Nephron progenitor cell (in vitro differentiated cells): ENCODE results near the gene BIRC7.

ENCODE experiments used
- DNase-seq: peaks from one replicate; pipeline ENCODE4 v3.0.0; 2021
- H3K27ac Mint-ChIP-seq: 2 replicates; pipeline ENCODE4 v1.8.0; 2021; ENCODE audit warnings: mild to moderate bottlenecking, moderate library complexity, mixed read lengths
- H3K27me3 Mint-ChIP-seq: 2 replicates; pipeline ENCODE4 v1.8.0; 2021; ENCODE audit warnings: mild to moderate bottlenecking, low read depth, mixed read lengths; ENCODE audit not compliant: poor library complexity
- H3K36me3 Mint-ChIP-seq: 2 replicates; pipeline ENCODE4 v1.8.0; 2021; ENCODE audit warnings: low read depth, mixed read lengths
- H3K4me1 Mint-ChIP-seq: 2 replicates; pipeline ENCODE4 v1.8.0; 2021; ENCODE audit warnings: mixed read lengths
- H3K4me3 Mint-ChIP-seq: 2 replicates; pipeline ENCODE4 v1.8.0; 2021; ENCODE audit warnings: mild to moderate bottlenecking, moderate library complexity, mixed read lengths
- H3K9me3 Mint-ChIP-seq: 2 replicates; pipeline ENCODE4 v1.8.0; 2021; ENCODE audit warnings: mild to moderate bottlenecking, moderate library complexity, mixed read lengths
- TF ChIP-seq, protein P1 (sequence below): fragments of 200-600 bp; sonication (generic); IDR thresholded peaks from 2 replicates; pipeline ENCODE4 v1.5.0; 2021; ENCODE audit warnings: antibody characterized with exemption

BIRC7 gene

GRCh38 chr20:63257629-63258028 is 21.9 kb downstream of the BIRC7 start:
- TF ChIP-seq, protein P1, sequence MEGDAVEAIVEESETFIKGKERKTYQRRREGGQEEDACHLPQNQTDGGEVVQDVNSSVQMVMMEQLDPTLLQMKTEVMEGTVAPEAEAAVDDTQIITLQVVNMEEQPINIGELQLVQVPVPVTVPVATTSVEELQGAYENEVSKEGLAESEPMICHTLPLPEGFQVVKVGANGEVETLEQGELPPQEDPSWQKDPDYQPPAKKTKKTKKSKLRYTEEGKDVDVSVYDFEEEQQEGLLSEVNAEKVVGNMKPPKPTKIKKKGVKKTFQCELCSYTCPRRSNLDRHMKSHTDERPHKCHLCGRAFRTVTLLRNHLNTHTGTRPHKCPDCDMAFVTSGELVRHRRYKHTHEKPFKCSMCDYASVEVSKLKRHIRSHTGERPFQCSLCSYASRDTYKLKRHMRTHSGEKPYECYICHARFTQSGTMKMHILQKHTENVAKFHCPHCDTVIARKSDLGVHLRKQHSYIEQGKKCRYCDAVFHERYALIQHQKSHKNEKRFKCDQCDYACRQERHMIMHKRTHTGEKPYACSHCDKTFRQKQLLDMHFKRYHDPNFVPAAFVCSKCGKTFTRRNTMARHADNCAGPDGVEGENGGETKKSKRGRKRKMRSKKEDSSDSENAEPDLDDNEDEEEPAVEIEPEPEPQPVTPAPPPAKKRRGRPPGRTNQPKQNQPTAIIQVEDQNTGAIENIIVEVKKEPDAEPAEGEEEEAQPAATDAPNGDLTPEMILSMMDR: no peak
- H3K36me3 Mint-ChIP-seq: peaks cover 6% of the 10 kb centered on the region
- peaks cover 5% of the 10 kb centered on the region for H3K9me3 Mint-ChIP-seq
- H3K4me1 Mint-ChIP-seq: peaks cover 81% of the 10 kb centered on the region
- no peak overlapping the region for H3K4me3 Mint-ChIP-seq
- no peak overlapping the region for H3K27ac Mint-ChIP-seq
- peaks cover 43% of the 10 kb centered on the region for H3K27me3 Mint-ChIP-seq
- no peak for DNase-seq

GRCh38 chr20:63258781-63259180 is 23.1 kb downstream of the BIRC7 start:
- Mint-ChIP-seq H3K36me3 (peaks cover 6% of the 10 kb centered on the region), H3K27me3 (peaks cover 31% of the 10 kb centered on the region), H3K4me3 (no peak overlapping the region), H3K9me3 (peaks cover 5% of the 10 kb centered on the region), H3K27ac (no peak overlapping the region), H3K4me1 (peaks cover 83% of the 10 kb centered on the region)
- no peak for DNase-seq
- TF ChIP-seq, protein P1: no peak

DNA sequence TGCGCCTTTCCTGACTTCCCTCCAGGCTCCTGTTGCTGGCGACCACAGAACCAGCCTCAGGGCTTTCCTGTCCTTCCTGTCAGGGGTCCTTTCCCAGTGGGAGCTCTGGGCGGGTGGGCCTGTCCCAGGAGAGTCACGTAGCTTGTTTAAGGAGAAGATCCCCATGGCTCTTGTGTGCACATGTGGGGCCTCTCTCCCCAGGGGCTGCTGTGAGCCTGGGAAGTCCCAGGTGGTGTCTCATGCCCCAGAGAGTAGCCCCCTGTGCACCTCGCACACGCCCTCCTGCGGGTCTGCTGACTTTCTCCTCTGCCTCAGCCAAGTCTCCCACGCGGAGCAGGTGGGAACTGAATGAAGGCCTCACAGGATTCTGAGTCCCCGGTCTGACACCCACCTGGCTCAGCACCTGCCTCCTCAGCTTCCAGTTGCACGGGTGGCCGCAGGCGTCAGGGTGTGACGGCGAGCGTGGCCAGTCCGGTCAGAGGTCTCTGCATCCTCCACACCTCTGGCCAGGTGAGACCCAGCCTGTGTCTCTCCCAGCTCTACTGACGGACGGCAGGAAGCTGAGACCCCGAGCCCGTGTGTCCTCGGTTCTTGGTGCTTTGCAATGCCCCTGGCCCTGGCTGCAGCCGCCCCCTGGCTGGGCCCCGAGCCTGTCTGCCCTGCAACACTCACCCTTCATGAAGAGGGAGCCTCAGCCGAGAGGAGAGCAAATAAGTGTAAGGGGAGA is 24.2 kb downstream of the BIRC7 start:
- Mint-ChIP-seq H3K4me1 (peaks cover 90% of the 10 kb centered on the region), H3K36me3 (peaks cover 6% of the 10 kb centered on the region), H3K4me3 (no peak overlapping the region), H3K27ac (no peak overlapping the region), H3K27me3 (peaks cover 25% of the 10 kb centered on the region), H3K9me3 (peaks cover 5% of the 10 kb centered on the region)
- DNase-seq: no peak
- TF ChIP-seq, protein P1: no peak

GRCh38 chr20:63260521-63260920 is 24.8 kb downstream of the BIRC7 start:
- no peak overlapping the region for H3K4me3 Mint-ChIP-seq
- TF ChIP-seq, protein P1: no peak
- peaks cover 19% of the 10 kb centered on the region for H3K27me3 Mint-ChIP-seq
- peaks cover 5% of the 10 kb centered on the region for H3K9me3 Mint-ChIP-seq
- H3K4me1 Mint-ChIP-seq: peaks cover 87% of the 10 kb centered on the region
- H3K36me3 Mint-ChIP-seq: peaks cover 6% of the 10 kb centered on the region
- no peak overlapping the region for H3K27ac Mint-ChIP-seq
- DNase-seq: no peak

DNA sequence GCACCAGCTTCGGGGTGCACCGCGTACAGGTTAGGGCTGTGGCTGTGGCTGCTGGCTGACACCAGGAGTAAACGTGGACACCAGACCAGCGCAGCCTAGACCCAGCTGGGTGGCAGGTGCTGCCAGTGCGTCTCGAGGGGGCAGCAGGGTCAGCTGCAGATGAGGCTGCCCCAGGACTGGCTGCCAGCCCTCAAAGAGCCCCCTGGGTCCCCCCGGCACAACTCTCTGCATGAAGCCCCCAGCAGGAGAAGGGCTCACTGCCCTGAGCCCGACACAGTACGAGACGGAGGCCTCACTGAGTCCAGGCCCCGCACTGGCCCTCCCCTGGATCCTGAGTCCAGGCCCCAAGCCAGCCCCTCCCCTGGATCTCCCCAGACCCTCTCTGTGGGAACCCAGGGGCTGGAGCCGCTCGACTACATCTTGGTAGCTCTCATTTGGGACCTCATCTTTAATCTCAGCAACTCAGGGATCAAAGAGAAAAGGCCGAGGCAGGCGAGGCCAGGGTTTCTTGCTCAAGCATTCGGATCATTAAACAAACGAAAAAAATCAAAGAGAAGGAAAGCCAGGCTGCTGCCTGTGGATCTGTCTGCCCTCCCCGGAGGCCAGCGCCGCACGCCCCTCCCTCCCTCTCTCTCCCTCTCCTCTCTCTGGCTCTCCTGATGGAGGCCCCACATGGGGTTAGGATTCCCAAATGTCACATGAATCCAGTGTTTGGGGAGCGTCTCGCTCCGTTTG is 25.5 kb downstream of the BIRC7 start:
- H3K9me3 Mint-ChIP-seq: peaks cover 5% of the 10 kb centered on the region
- H3K27me3 Mint-ChIP-seq: peaks cover 12% of the 10 kb centered on the region
- peaks cover 6% of the 10 kb centered on the region for H3K36me3 Mint-ChIP-seq
- peak; percentile 59 for DNase-seq
- H3K27ac Mint-ChIP-seq: peak overlapping the region; percentile 91
- H3K4me3 Mint-ChIP-seq: peak overlapping the region; percentile 62
- TF ChIP-seq, protein P1: no peak
- H3K4me1 Mint-ChIP-seq: peaks cover 87% of the 10 kb centered on the region
